ENCODE measurements around the gene OMP.

OMP gene

DNA sequence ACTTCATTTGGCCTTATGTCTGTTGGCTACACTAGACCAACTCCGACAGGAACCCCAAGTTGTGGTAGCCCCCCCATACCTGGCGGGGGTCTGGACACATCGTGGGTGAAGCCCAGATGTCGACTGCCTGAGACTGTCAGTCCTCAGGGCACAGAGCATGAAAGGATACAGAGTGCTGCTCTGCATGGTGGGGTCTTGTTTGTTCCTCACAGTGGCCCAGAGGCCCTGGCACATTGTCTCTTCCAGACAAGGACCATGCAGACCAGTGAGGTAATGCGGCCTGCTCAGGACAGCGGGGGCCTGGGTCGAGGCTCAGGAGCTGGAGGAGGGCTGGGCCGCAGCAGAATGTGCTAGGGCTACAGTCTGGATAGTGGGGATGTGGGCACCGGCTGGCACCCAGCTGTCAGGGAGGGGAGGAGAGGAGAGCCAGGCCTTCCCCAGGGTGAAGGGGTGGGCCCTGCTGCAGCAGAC lies 21.2 kb upstream of the OMP start:
- TF ChIP-seq RAD21 (IDR thresholded peaks at IDR 0.05; ENCODE audit: low read depth): no peak
- TF ChIP-seq, protein P1, sequence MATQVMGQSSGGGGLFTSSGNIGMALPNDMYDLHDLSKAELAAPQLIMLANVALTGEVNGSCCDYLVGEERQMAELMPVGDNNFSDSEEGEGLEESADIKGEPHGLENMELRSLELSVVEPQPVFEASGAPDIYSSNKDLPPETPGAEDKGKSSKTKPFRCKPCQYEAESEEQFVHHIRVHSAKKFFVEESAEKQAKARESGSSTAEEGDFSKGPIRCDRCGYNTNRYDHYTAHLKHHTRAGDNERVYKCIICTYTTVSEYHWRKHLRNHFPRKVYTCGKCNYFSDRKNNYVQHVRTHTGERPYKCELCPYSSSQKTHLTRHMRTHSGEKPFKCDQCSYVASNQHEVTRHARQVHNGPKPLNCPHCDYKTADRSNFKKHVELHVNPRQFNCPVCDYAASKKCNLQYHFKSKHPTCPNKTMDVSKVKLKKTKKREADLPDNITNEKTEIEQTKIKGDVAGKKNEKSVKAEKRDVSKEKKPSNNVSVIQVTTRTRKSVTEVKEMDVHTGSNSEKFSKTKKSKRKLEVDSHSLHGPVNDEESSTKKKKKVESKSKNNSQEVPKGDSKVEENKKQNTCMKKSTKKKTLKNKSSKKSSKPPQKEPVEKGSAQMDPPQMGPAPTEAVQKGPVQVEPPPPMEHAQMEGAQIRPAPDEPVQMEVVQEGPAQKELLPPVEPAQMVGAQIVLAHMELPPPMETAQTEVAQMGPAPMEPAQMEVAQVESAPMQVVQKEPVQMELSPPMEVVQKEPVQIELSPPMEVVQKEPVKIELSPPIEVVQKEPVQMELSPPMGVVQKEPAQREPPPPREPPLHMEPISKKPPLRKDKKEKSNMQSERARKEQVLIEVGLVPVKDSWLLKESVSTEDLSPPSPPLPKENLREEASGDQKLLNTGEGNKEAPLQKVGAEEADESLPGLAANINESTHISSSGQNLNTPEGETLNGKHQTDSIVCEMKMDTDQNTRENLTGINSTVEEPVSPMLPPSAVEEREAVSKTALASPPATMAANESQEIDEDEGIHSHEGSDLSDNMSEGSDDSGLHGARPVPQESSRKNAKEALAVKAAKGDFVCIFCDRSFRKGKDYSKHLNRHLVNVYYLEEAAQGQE (IDR thresholded peaks at IDR 0.05; ENCODE audit: low read depth): no peak
- no peak for TF ChIP-seq TCF12 (IDR thresholded peaks at IDR 0.05; ENCODE audit: low read depth)
- TF ChIP-seq CREB1 (IDR thresholded peaks at IDR 0.05; ENCODE audit: low read depth): no peak
- TF ChIP-seq, protein P2, sequence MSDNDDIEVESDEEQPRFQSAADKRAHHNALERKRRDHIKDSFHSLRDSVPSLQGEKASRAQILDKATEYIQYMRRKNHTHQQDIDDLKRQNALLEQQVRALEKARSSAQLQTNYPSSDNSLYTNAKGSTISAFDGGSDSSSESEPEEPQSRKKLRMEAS (IDR thresholded peaks at IDR 0.05): no peak
- TF ChIP-seq CEBPB (IDR thresholded peaks at IDR 0.05): no peak
- TF ChIP-seq FOXM1 (IDR thresholded peaks at IDR 0.05; ENCODE audit: borderline replicate concordance, low read depth): no peak
- TF ChIP-seq TAF1 (IDR thresholded peaks at IDR 0.05; ENCODE audit: low read depth): no peak

DNA sequence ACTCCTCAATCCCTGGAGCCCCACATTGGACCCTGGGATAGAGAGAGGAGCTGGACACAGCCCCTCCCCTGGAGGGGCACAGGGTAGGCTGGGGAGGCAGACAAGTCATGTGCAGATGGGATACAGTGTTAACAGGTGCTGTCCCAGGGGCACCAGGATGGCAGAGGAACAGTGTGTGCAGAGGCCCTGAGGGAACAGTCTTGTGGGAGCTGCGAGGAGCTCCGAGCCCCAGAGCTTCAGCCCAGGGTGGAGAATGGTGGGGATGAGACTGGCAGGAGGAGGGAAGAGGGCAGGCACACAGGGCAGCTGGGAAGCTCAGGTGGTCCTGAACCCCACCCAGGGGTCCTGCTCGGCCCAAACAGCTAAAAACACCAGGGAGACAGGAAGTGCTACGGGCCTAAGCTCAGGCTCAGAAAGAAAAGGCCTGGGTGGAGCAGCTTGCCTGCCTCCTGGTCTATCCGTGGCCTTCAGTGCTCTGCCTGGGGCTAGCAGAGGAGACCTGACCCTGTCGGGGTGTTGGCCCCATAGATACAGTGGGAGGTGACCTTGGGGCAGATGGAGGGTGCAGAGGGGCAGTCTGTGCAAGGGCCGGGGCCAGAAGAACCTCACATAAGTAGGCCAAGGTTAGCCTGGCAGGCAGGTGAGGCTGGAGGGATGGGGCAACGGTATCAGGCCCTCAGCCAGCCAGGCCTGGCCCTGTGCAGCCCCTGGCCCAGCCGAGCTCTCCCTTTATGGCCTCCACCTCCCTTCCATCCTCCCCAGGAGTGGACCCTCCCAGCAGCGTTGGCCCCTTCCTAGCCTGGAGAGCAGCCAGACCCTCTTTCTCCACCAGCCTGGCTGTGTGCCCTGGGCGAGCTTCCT lies 20.4 kb upstream of the OMP start:
- no peak for TF ChIP-seq CREB1 (IDR thresholded peaks at IDR 0.05; ENCODE audit: low read depth)
- no peak for TF ChIP-seq YY1 (IDR thresholded peaks at IDR 0.05; ENCODE audit: low read depth)
- no peak for TF ChIP-seq NFIC (IDR thresholded peaks at IDR 0.05)
- TF ChIP-seq FOXM1 (IDR thresholded peaks at IDR 0.05; ENCODE audit: borderline replicate concordance, low read depth): no peak
- TF ChIP-seq, protein P2 (IDR thresholded peaks at IDR 0.05): no peak
- TF ChIP-seq, protein P1 (IDR thresholded peaks at IDR 0.05; ENCODE audit: low read depth): no peak
- TF ChIP-seq TAF1 (IDR thresholded peaks at IDR 0.05; ENCODE audit: low read depth): no peak
- no peak for TF ChIP-seq ZBTB7A (IDR thresholded peaks at IDR 0.05; ENCODE audit: low read depth)
- TF ChIP-seq, protein P3, sequence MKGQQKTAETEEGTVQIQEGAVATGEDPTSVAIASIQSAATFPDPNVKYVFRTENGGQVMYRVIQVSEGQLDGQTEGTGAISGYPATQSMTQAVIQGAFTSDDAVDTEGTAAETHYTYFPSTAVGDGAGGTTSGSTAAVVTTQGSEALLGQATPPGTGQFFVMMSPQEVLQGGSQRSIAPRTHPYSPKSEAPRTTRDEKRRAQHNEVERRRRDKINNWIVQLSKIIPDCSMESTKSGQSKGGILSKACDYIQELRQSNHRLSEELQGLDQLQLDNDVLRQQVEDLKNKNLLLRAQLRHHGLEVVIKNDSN (IDR thresholded peaks at IDR 0.05): no peak
- TF ChIP-seq EGR1 (IDR thresholded peaks at IDR 0.05): no peak
- no peak for TF ChIP-seq TEAD4 (IDR thresholded peaks at IDR 0.05)
- no peak for TF ChIP-seq TCF12 (IDR thresholded peaks at IDR 0.05; ENCODE audit: low read depth)
- no peak for TF ChIP-seq RAD21 (IDR thresholded peaks at IDR 0.05; ENCODE audit: low read depth)
- no peak for TF ChIP-seq CEBPB (IDR thresholded peaks at IDR 0.05)

DNA sequence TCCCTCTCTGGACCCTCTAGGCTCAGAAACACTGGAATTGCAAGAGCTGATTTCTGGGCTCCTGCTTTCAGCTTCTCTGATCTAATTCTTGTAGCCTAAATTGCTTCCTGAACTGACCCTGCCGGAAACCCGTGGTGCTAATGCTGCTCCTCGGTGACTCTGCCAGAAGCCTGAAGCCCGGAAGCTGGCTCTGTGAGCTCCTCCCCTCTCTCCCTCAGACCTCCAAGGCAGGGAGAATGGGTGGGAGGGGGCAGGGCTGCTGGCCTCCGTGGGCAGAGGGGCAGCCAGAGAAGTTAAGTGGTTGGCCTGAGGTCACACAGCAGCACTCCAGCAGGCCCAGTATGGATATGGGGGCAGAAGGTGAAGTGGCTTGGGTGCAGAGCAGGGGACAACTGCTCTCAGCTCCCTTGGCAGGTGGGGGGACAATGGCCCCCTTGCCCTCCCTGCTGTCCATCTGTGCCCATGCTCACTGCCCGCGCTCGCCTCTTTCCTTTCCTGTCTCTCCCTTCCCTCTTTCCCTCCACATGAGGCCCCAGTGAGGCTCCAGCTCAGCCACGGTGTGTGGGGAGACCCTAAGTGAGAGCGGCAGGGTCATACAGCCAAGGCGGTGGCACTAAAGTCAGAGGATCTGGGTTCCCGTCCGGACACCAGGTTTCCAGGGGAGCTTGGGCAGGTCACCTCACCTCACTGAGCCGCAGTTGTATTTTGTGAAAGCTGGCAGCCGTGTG lies 19.6 kb upstream of the OMP start:
- TF ChIP-seq CEBPB (IDR thresholded peaks at IDR 0.05): no peak
- no peak for TF ChIP-seq TAF1 (IDR thresholded peaks at IDR 0.05; ENCODE audit: low read depth)
- TF ChIP-seq CREB1 (IDR thresholded peaks at IDR 0.05; ENCODE audit: low read depth): no peak
- TF ChIP-seq RAD21 (IDR thresholded peaks at IDR 0.05; ENCODE audit: low read depth): no peak
- TF ChIP-seq, protein P2 (IDR thresholded peaks at IDR 0.05): no peak
- no peak for TF ChIP-seq ZBTB7A (IDR thresholded peaks at IDR 0.05; ENCODE audit: low read depth)
- TF ChIP-seq TEAD4 (IDR thresholded peaks at IDR 0.05): no peak
- TF ChIP-seq, protein P3 (IDR thresholded peaks at IDR 0.05): no peak
- no peak for TF ChIP-seq TCF12 (IDR thresholded peaks at IDR 0.05; ENCODE audit: low read depth)
- TF ChIP-seq EGR1 (IDR thresholded peaks at IDR 0.05): no peak
- TF ChIP-seq, protein P1 (IDR thresholded peaks at IDR 0.05; ENCODE audit: low read depth): no peak
- TF ChIP-seq NFIC (IDR thresholded peaks at IDR 0.05): no peak
- no peak for TF ChIP-seq EP300 (IDR thresholded peaks at IDR 0.05; ENCODE audit: borderline replicate concordance)
- no peak for TF ChIP-seq YY1 (IDR thresholded peaks at IDR 0.05; ENCODE audit: low read depth)
- TF ChIP-seq FOXM1 (IDR thresholded peaks at IDR 0.05; ENCODE audit: borderline replicate concordance, low read depth): no peak

Data from Ishikawa (cell line).